IMR-90 (cell line): ENCODE results near the gene TSR1. TPM values are rescaled to one million over a fixed set of nuclear protein-coding genes. Genes with fewer than 3 reads are reported as not detected.

Experiments
- ATAC-seq: fragments of 200-7000 bp; cut with Tn5 transposase; 2 replicates; pipeline ENCODE4 v1.9.1; 2020; ENCODE audit warnings: low read depth, mild to moderate bottlenecking, moderate library complexity
- BruUV-seq: library from RNA; stranded (reverse); fragments of 400-500 nt; replicated peaks from 2 replicates; lab custom pipeline; 2021; lab: Mats Ljungman, UMichigan
- CTCF ChIA-PET: fragments of 300-600 bp; formaldehyde crosslinking; extraction: SDS; loops from one replicate; lab custom pipeline; 2021; ENCODE audit warnings: antibody characterized with exemption; lab: Yijun Ruan, JAX
- POLR2A ChIA-PET: fragments of 300-600 bp; sonication (Branson Sonifier 250); formaldehyde crosslinking; loops from one replicate; lab custom pipeline; 2022; ENCODE audit warnings: antibody characterized with exemption; ENCODE audit not compliant: unreplicated experiment; lab: Charles Lee
- DNase-seq: peaks from one replicate; pipeline ENCODE4 v3.0.0; 2013
- H2AFZ ChIP-seq: replicated peaks from 2 replicates; pipeline ENCODE3; 2013; ENCODE audit warnings: low read length, mild to moderate bottlenecking; ENCODE audit not compliant: poor library complexity
- H2AK5ac ChIP-seq: 2 replicates; pipeline ENCODE4 v1.6.1; 2013; ENCODE audit warnings: low read depth, low read length, inconsistent platforms
- H2AK9ac ChIP-seq: replicated peaks from 2 replicates; pipeline ENCODE3; 2013; ENCODE audit warnings: mild to moderate bottlenecking, low read depth, low read length, moderate library complexity; ENCODE audit not compliant: poor library complexity
- H2BK120ac ChIP-seq: 2 replicates; pipeline ENCODE4 v1.6.1; 2013; ENCODE audit warnings: low read depth, low read length, inconsistent platforms
- H2BK15ac ChIP-seq: 3 replicates; pipeline ENCODE4 v1.6.1; 2013; ENCODE audit warnings: low read depth, low read length, inconsistent platforms
- H2BK20ac ChIP-seq: 2 replicates; pipeline ENCODE4 v1.6.1; 2013; ENCODE audit warnings: low read depth, mild to moderate bottlenecking, inconsistent platforms, low read length, moderate library complexity
- H2BK5ac ChIP-seq: 2 replicates; pipeline ENCODE4 v1.6.1; 2013; ENCODE audit warnings: mild to moderate bottlenecking, low read depth, low read length, inconsistent platforms; ENCODE audit not compliant: poor library complexity, severe bottlenecking
- H3K14ac ChIP-seq: replicated peaks from 2 replicates; pipeline ENCODE4 v1.6.1; 2013; ENCODE audit warnings: low read depth, low read length, inconsistent platforms
- H3K18ac ChIP-seq: 2 replicates; pipeline ENCODE4 v1.6.1; 2013; ENCODE audit warnings: low read depth, low read length, control low read depth
- H3K23ac ChIP-seq: 2 replicates; pipeline ENCODE4 v1.6.1; 2013; ENCODE audit warnings: low read depth, low read length, inconsistent platforms
- H3K27ac ChIP-seq: 2 replicates; pipeline ENCODE4 v1.5.1; 2013; ENCODE audit warnings: mild to moderate bottlenecking, control low read depth, low read length; ENCODE audit not compliant: insufficient read depth
- H3K27me3 ChIP-seq: 2 replicates; pipeline ENCODE4 v1.6.1; 2013; ENCODE audit warnings: low read length; ENCODE audit not compliant: control insufficient read depth, insufficient read depth
- H3K36me3 ChIP-seq: 2 replicates; pipeline ENCODE4 v1.6.1; 2013; ENCODE audit warnings: low read length, mixed read lengths; ENCODE audit not compliant: control insufficient read depth, insufficient read depth
- H3K4ac ChIP-seq: 2 replicates; pipeline ENCODE4 v1.6.1; 2013; ENCODE audit warnings: low read depth, low read length, inconsistent platforms
- H3K4me1 ChIP-seq: 2 replicates; pipeline ENCODE4 v1.6.1; 2013; ENCODE audit warnings: low read length, mixed read lengths; ENCODE audit not compliant: control insufficient read depth, insufficient read depth
- H3K4me2 ChIP-seq: 2 replicates; pipeline ENCODE4 v1.6.1; 2013; ENCODE audit warnings: low read depth, mild to moderate bottlenecking, control low read depth, low read length, moderate library complexity
- H3K4me3 ChIP-seq: 2 replicates; pipeline ENCODE4 v1.5.1; 2013; ENCODE audit warnings: low read depth, mild to moderate bottlenecking, control low read depth, low read length, moderate library complexity; ENCODE audit not compliant: insufficient read depth
- H3K56ac ChIP-seq: 2 replicates; pipeline ENCODE4 v1.6.1; 2013; ENCODE audit warnings: low read length, inconsistent platforms; ENCODE audit not compliant: insufficient read depth; ENCODE audit errors: extremely low read depth
- H3K79me1 ChIP-seq, 2 experiments: 2 replicates each; pipeline ENCODE4 v1.6.1; 2013; ENCODE audit warnings: low read length in 2 of 2, inconsistent platforms in 1 of 2, low read depth in 1 of 2
- H3K9ac ChIP-seq: 2 replicates; pipeline ENCODE4 v1.6.1; 2013; ENCODE audit warnings: low read depth, low read length, control low read depth
- H3K9me1 ChIP-seq: 2 replicates; pipeline ENCODE4 v1.6.1; 2013; ENCODE audit warnings: low read length, inconsistent platforms; ENCODE audit not compliant: insufficient read depth
- H3K9me3 ChIP-seq: 2 replicates; pipeline ENCODE4 v1.6.1; 2013; ENCODE audit warnings: low read length; ENCODE audit not compliant: control insufficient read depth, insufficient read depth
- H4K20me1 ChIP-seq: 2 replicates; pipeline ENCODE4 v1.6.1; 2013; ENCODE audit warnings: low read length, inconsistent platforms; ENCODE audit not compliant: insufficient read depth
- H4K5ac ChIP-seq: 2 replicates; pipeline ENCODE4 v1.6.1; 2013; ENCODE audit warnings: mild to moderate bottlenecking, low read depth, low read length, control low read depth
- H4K8ac ChIP-seq, 2 experiments: 2 replicates each; pipeline ENCODE4 v1.6.1; 2013; ENCODE audit warnings: low read depth in 2 of 2, low read length in 2 of 2, control low read depth in 1 of 2, inconsistent platforms in 1 of 2
- H4K91ac ChIP-seq: 2 replicates; pipeline ENCODE4 v1.6.1; 2013; ENCODE audit warnings: low read depth, low read length, inconsistent platforms; ENCODE audit not compliant: insufficient read depth
- CEBPB ChIP-seq: IDR thresholded peaks from 2 replicates; pipeline ENCODE4 v1.6.1; 2012; ENCODE audit warnings: low read depth, low read length, improper control_type of control experiment
- FOS ChIP-seq: fragments of 150-350 bp; IDR thresholded peaks from 2 replicates; pipeline ENCODE4 v1.6.1; 2016; ENCODE audit warnings: low read depth, low read length
- MAZ ChIP-seq: IDR thresholded peaks from 2 replicates; pipeline ENCODE4 v1.6.1; 2012; ENCODE audit warnings: low read depth, mild to moderate bottlenecking, low read length, improper control_type of control experiment, moderate library complexity, borderline replicate concordance
- MXI1 ChIP-seq: IDR thresholded peaks from 2 replicates; pipeline ENCODE4 v1.6.1; 2012; ENCODE audit warnings: low read depth, mild to moderate bottlenecking, low read length, moderate library complexity, borderline replicate concordance
- NFE2L2 ChIP-seq: fragments of 150-350 bp; IDR thresholded peaks from 2 replicates; pipeline ENCODE4 v1.6.1; 2016; ENCODE audit warnings: low read depth, mild to moderate bottlenecking, low read length
- POLR2A ChIP-seq: IDR thresholded peaks from 2 replicates; pipeline ENCODE4 v1.6.1; 2012; ENCODE audit warnings: mild to moderate bottlenecking, low read depth, low read length
- WGBS, 2 experiments: methylation state at CpG; one replicate each; pipeline versions ENCODE4 v1.1.5 to v1.1.7; 2013; ENCODE audit warnings: missing lambda C conversion rate in 2 of 2; ENCODE audit not compliant: insufficient read length in 1 of 2; ENCODE audit errors: extremely low coverage in 2 of 2; 5-methylcytosine and 5-hydroxymethylcytosine counted together
- dilution Hi-C: fragments of 300-500 bp; cut with HindIII; formaldehyde crosslinking; loops from one replicate; pipeline ENCODE4 v1.14.3; 2018; ENCODE audit warnings: low sequenced_read_pairs; ENCODE audit not compliant: unreplicated experiment
- in situ Hi-C: fragments of 300-500 bp; cut with MboI; formaldehyde crosslinking; loops from 3 replicates; pipeline ENCODE4 v1.14.3; 2019; ENCODE audit warnings: low sequenced_read_pairs, inconsistent platforms, mixed read lengths
- intact Hi-C: fragments of 100-400 bp; cut with micrococcal nuclease; formaldehyde crosslinking; loops from 2 replicates; pipeline ENCODE4 v1.10.0; 2022
- polyA plus RNA-seq, 3 experiments: library from polyadenylated mRNA; depleted of rRNA; stranded (reverse); fragments of >200 nt; gene quantifications; 2 replicates each; pipeline ENCODE4 v1.2.3, GENCODE V29; 2012; ENCODE audit warnings: low replicate concordance in 1 of 3
- total RNA-seq: library from RNA; depleted of rRNA; stranded (reverse); fragments of >200 nt; gene quantifications from 2 replicates; pipeline ENCODE4 v1.2.3, GENCODE V29; 2012
- TF ChIP-seq, protein P1 (sequence below): fragments of 150-350 bp; IDR thresholded peaks from 2 replicates; pipeline ENCODE4 v1.6.1; 2016; ENCODE audit warnings: low read depth, mild to moderate bottlenecking, low read length, moderate library complexity, borderline replicate concordance
- TF ChIP-seq, protein P2 (sequence below): fragments of 150-350 bp; IDR thresholded peaks from 2 replicates; pipeline ENCODE4 v1.6.1; 2017; ENCODE audit warnings: mild to moderate bottlenecking, antibody characterized with exemption, low read length, low read depth
- TF ChIP-seq, protein P3 (sequence below): conservative IDR thresholded peaks from 2 replicates; pipeline ENCODE4 v1.5.1; 2012; ENCODE audit warnings: mild to moderate bottlenecking, low read depth, low read length, improper control_type of control experiment

TSR1 gene
- total and polyA plus RNA-seq, 2 of the 4 experiments (the other 2 are of a cell fraction) = 22.6 to 72.6 TPM

DNA sequence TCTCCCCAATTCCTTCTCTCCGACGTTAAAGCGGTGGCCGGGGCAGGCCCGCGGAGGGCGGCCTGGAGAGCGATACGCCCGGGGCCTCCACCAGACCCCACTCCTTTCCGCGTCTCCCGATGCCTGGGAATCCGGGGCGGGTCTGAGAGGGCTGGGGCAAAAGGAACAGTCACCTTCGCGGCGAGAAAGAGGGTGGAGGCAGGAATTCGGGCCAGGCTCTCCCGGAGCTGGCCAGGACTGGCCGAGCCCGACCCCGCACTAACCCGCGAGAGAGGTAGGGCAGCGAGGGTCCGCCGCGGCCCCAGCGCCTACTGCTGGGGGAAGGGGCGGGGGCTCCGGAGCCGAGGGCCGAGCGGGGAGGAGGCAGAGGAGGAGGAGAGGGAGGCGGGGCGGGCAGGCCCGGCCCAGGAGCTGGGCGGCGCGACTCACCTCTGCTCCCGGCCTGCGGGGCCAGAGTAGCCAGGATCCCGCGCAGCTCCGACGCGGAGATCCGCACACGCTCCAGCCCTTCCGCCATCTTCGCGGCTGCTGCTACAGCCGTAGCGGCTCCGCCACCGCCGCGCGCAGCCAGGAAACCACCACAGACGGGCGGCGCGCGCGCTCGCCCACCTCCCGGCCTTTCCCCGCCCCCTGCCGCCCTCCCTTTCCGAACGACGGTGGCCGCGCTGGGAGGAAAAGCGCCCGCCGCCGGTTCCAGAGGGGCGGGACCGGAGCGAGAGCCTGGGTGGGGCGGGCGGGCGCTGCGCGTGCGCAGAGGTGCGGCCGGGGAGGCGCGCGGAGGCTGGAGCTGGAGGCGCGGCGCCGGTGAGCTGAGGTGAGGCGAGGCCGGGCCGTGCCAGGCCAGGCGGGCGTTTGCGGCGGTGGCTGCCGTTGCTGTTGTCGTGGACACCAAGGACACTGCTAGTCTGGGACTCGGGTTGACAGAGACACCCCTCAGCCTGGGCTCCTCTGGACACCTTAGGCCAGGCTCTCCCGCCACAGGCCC lies 32.8 kb downstream of the TSR1 start, which contains the start of the genes SMG6 and SRR:
Gene SMG6, minus strand, starts transcription at position 582 of the 985 bp plus-strand sequence. Its CDS starts 65 bp downstream, at position 517.
Gene SRR, plus strand, starts transcription at position 747 of the 985 bp plus-strand sequence. CDS start 11,611 bp downstream, outside the sequence.
- Histone ChIP-seq H3K56ac (peak within 1 kb of the TSS; percentile 63), H3K23ac (peak within 1 kb of the TSS; percentile 58), H3K27me3 (no peaks in the 10 kb centered on the region), H2BK120ac (peak within 1 kb of the TSS; percentile 70; the same call in 1 of the 2 replicates), H2BK15ac (no peak within 1 kb of the TSS), H3K27ac (peak within 1 kb of the TSS; percentile 97), H2BK5ac (peak within 1 kb of the TSS; percentile 98), H3K18ac (peak within 1 kb of the TSS; percentile 76), H3K36me3 (peaks cover 17% of the 10 kb centered on the region), H4K91ac (peak within 1 kb of the TSS; percentile 60; the same call in 1 of the 2 replicates), H4K20me1 (no peaks in the 10 kb centered on the region; the same call in 1 of the 2 replicates), H3K4ac (peak within 1 kb of the TSS; percentile 88), H2AK9ac (peak within 1 kb of the TSS; percentile 84), H3K9ac (peak within 1 kb of the TSS; percentile 93), H3K4me3 (peak within 1 kb of the TSS; percentile 96), H3K14ac (peak within 1 kb of the TSS; percentile 93), H3K79me1 (peaks cover 13 to 64% of the 10 kb centered on the region in 2 experiments), H4K5ac (peak within 1 kb of the TSS; percentile 70), H2AFZ (peak within 1 kb of the TSS; percentile 97), H3K4me1 (no peaks in the 10 kb centered on the region), H3K9me1 (no peaks in the 10 kb centered on the region; the same call in 1 of the 2 replicates), H2BK20ac (no peak within 1 kb of the TSS), H2AK5ac (no peak within 1 kb of the TSS; the same call in 1 of the 2 replicates), H3K4me2 (peak within 1 kb of the TSS; percentile 92), H3K9me3 (no peaks in the 10 kb centered on the region), H4K8ac (peak within 1 kb of the TSS; percentile 25 to 93; a peak in 3 of 4 replicates)
- TF ChIP-seq, protein P1, sequence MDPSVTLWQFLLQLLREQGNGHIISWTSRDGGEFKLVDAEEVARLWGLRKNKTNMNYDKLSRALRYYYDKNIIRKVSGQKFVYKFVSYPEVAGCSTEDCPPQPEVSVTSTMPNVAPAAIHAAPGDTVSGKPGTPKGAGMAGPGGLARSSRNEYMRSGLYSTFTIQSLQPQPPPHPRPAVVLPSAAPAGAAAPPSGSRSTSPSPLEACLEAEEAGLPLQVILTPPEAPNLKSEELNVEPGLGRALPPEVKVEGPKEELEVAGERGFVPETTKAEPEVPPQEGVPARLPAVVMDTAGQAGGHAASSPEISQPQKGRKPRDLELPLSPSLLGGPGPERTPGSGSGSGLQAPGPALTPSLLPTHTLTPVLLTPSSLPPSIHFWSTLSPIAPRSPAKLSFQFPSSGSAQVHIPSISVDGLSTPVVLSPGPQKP = no peak
- no peak for TF ChIP-seq FOS
- TF ChIP-seq, protein P2, sequence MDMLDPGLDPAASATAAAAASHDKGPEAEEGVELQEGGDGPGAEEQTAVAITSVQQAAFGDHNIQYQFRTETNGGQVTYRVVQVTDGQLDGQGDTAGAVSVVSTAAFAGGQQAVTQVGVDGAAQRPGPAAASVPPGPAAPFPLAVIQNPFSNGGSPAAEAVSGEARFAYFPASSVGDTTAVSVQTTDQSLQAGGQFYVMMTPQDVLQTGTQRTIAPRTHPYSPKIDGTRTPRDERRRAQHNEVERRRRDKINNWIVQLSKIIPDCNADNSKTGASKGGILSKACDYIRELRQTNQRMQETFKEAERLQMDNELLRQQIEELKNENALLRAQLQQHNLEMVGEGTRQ = no peak
- 0 out of 2 replicates have a peak, but pooled peaks have one; percentile 16 for TF ChIP-seq MXI1
- no peak for TF ChIP-seq NFE2L2
- TF ChIP-seq CEBPB = no peak
- TF ChIP-seq MAZ = peak; percentile 27; the same call in 1 of the 2 replicates
- peak; percentile 74 for TF ChIP-seq POLR2A
- TF ChIP-seq, protein P3, sequence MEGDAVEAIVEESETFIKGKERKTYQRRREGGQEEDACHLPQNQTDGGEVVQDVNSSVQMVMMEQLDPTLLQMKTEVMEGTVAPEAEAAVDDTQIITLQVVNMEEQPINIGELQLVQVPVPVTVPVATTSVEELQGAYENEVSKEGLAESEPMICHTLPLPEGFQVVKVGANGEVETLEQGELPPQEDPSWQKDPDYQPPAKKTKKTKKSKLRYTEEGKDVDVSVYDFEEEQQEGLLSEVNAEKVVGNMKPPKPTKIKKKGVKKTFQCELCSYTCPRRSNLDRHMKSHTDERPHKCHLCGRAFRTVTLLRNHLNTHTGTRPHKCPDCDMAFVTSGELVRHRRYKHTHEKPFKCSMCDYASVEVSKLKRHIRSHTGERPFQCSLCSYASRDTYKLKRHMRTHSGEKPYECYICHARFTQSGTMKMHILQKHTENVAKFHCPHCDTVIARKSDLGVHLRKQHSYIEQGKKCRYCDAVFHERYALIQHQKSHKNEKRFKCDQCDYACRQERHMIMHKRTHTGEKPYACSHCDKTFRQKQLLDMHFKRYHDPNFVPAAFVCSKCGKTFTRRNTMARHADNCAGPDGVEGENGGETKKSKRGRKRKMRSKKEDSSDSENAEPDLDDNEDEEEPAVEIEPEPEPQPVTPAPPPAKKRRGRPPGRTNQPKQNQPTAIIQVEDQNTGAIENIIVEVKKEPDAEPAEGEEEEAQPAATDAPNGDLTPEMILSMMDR = no peak
- DNase-seq (peak; percentile 75), ATAC-seq (peak; percentile 97)
- intact Hi-C loops (no loop called here), dilution Hi-C loops (no loop called here), in situ Hi-C loops (no loop called here)
- CTCF ChIA-PET = interaction anchor here (0.6 kb wide), 1 partner anchor 226 kb away, joined by 3 read pairs; no protein-coding TSS in a partner anchor
- 1% methylated on average over 40 of the region's 108 CpGs; no CpG with 5 or more reads in 1 of the 2 experiments for WGBS, 2 experiments
- POLR2A ChIA-PET = interaction anchor here (0.6 kb wide), 1 partner anchor 249 kb away, joined by 17 read pairs; no protein-coding TSS in a partner anchor
- BruUV-seq = no TSS peak
